Measurements from ENCODE around the gene GLS. TPM values are rescaled to one million over a fixed set of nuclear protein-coding genes. Genes with fewer than 3 reads are reported as not detected.

The GLS gene
- total RNA-seq, 1 experiment from 2014 or later = 97.4 TPM

DNA sequence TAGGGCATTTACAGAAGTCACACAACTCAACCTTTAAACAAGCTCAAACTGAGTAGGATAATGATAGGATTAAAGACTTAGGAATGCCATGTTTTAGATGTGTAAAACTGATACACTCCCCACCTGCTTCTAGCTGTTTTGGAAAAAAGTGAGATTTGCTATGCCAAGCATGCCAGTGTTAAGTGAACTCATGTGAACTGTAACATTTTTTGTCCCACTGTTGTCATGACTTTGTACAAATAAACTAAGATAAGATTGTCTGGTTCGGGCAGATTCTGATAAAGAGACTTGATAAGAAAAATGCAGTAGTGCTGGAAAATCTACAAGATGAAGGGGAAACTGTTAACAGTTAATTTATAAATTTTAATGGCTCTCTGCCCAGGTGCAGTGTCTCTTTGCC, 66.5 kb downstream of the GLS start:
- H3K27me3 ChIP-seq (ENCODE audit: insufficient read depth, low read length) = no peaks in the 10 kb centered on the region
- ChIA-PET CTCF (interaction anchor here (0.8 kb wide), 1 partner anchor 97 kb away, joined by 4 read pairs; no protein-coding TSS in a partner anchor), POLR2A (interaction anchor here (0.6 kb wide), 1 partner anchor 156 kb away, joined by 3 read pairs; no protein-coding TSS in a partner anchor), RAD21 (ENCODE audit: low non-redundant PET in 1 of 2, low total read pairs in 2 of 2, uncharacterized antibody in 2 of 2, unreplicated experiment in 2 of 2) (no interaction called here)
- H4K20me1 ChIP-seq (ENCODE audit: insufficient read depth) = no peaks in the 10 kb centered on the region
- peak; percentile 13; the same call in 1 of the 2 replicates for ATAC-seq
- no TSS peak for BruUV-seq (replicated peaks)
- H3K9ac ChIP-seq (ENCODE audit: low read length) = no peak overlapping the region; the same call in 1 of the 2 replicates
- intact Hi-C loops (cut with micrococcal nuclease) = no loop called here
- no peaks in the 10 kb centered on the region for H3K9me2 ChIP-seq (ENCODE audit: insufficient read depth)
- no peaks in the 10 kb centered on the region for H3K36me3 ChIP-seq (ENCODE audit: control insufficient read depth in 1 of 2, insufficient read depth in 2 of 2, low read length in 2 of 2)
- no peak for DNase-seq (ENCODE audit: low read depth, low spot score)
- peak overlapping the region; percentile 80 for H3K4me2 ChIP-seq (ENCODE audit: low read length)
- peak overlapping the region; percentile 59; the same call in 1 of the 2 replicates for H3K27ac ChIP-seq (ENCODE audit: low read depth, low read length)
- H2AFZ ChIP-seq (ENCODE audit: low read depth, low read length, poor library complexity, severe bottlenecking) = no peak overlapping the region
- no peak overlapping the region for H3K4me3 ChIP-seq (replicated peaks in 1 of 2; ENCODE audit: low read depth in 1 of 2, low read length in 2 of 2)
- H3K4me1 ChIP-seq (ENCODE audit: control insufficient read depth in 1 of 2, insufficient read depth in 2 of 2, low read length in 2 of 2) = peaks cover 32 to 33% of the 10 kb centered on the region in 2 experiments
- H3K9me3 ChIP-seq (ENCODE audit: control insufficient read depth in 1 of 2, insufficient read depth in 1 of 2, low read depth in 1 of 2, low read length in 2 of 2) = no peaks in the 10 kb centered on the region
- no peaks in the 10 kb centered on the region for H3K79me2 ChIP-seq (ENCODE audit: insufficient read depth, low read length)
- TF ChIP-seq, protein P1, sequence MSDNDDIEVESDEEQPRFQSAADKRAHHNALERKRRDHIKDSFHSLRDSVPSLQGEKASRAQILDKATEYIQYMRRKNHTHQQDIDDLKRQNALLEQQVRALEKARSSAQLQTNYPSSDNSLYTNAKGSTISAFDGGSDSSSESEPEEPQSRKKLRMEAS (IDR thresholded peaks at IDR 0.05) = 0 out of 2 replicates have a peak, but pooled peaks have one; percentile 1
- TF ChIP-seq POLR2A (IDR thresholded peaks at IDR 0.05; ENCODE audit: borderline replicate concordance, extremely low read depth, insufficient read depth, insufficient read length) = no peak

DNA sequence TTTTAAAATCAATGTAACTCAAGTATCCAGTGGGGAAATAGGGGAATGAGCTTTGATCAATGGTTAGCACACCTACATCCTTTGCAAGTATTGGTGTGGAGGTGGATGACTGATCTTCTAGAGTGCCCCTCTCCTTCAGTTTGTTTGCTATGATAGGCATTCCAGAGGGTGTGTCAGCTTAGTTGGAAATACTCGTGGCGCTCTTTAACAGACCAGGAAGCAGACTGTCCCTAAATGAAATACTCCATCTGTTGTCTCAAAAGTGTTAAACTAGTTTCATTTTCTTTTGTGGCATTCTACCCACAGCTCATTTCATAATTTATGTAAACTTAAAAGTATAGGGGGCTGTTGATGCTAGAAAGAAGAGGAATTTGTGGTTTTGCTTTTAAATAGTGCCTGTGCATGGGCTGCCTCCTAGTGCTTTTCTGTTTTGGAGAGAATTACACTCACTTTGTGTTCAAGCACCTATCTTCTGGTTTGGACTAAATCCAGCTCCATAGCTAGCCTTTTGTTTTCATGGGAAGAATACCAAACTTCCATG, 67.2 kb downstream of the GLS start:
- peak overlapping the region in 1 of 2 experiments; percentile 43; a peak in 3 of 4 replicates for H3K4me3 ChIP-seq (replicated peaks in 1 of 2; ENCODE audit: low read depth in 1 of 2, low read length in 2 of 2)

More for the DNA sequence above, 67.2 kb downstream of the GLS start:
- Histone ChIP-seq H3K9me2 (ENCODE audit: insufficient read depth) (no peaks in the 10 kb centered on the region), H3K9ac (ENCODE audit: low read length) (peak overlapping the region; percentile 48), H2AFZ (ENCODE audit: low read depth, low read length, poor library complexity, severe bottlenecking) (no peak overlapping the region), H3K27me3 (ENCODE audit: insufficient read depth, low read length) (no peaks in the 10 kb centered on the region), H3K27ac (ENCODE audit: low read depth, low read length) (peak overlapping the region; percentile 59; the same call in 1 of the 2 replicates), H3K4me2 (ENCODE audit: low read length) (peak overlapping the region; percentile 80), H3K36me3 (ENCODE audit: control insufficient read depth in 1 of 2, insufficient read depth in 2 of 2, low read length in 2 of 2) (no peaks in the 10 kb centered on the region), H4K20me1 (ENCODE audit: insufficient read depth) (no peaks in the 10 kb centered on the region), H3K79me2 (ENCODE audit: insufficient read depth, low read length) (no peaks in the 10 kb centered on the region), H3K9me3 (ENCODE audit: control insufficient read depth in 1 of 2, insufficient read depth in 1 of 2, low read depth in 1 of 2, low read length in 2 of 2) (no peaks in the 10 kb centered on the region), H3K4me1 (ENCODE audit: control insufficient read depth in 1 of 2, insufficient read depth in 2 of 2, low read length in 2 of 2) (peaks cover 32 to 33% of the 10 kb centered on the region in 2 experiments)
- ATAC-seq = peak; percentile 82
- ChIA-PET RAD21 (ENCODE audit: low non-redundant PET in 1 of 2, low total read pairs in 2 of 2, uncharacterized antibody in 2 of 2, unreplicated experiment in 2 of 2) (no interaction called here), CTCF (interaction anchor here (0.8 kb wide), 1 partner anchor 97 kb away, joined by 4 read pairs; no protein-coding TSS in a partner anchor), POLR2A (interaction anchor here (0.6 kb wide), 1 partner anchor 157 kb away, joined by 3 read pairs; no protein-coding TSS in a partner anchor)
- TF ChIP-seq JUND (IDR thresholded peaks at IDR 0.05) (peak; percentile 47; the same call in 1 of the 2 replicates), RAD21 (IDR thresholded peaks at IDR 0.05; ENCODE audit: low read depth) (peak; percentile 39), SRF (IDR thresholded peaks at IDR 0.05; ENCODE audit: low read depth) (no peak), CBX3 (IDR thresholded peaks at IDR 0.05; ENCODE audit: low read depth) (0 out of 2 replicates have a peak, but pooled peaks have one; percentile 30), EGR1 (IDR thresholded peaks at IDR 0.05; ENCODE audit: low read depth) (peak; percentile 37; the same call in 1 of the 2 replicates), SIN3A (IDR thresholded peaks at IDR 0.05; ENCODE audit: low read depth) (peak; percentile 34; the same call in 1 of the 2 replicates), ELF1 (IDR thresholded peaks at IDR 0.05; ENCODE audit: borderline replicate concordance, low read depth) (peak; percentile 21; the same call in 1 of the 2 replicates), SP1 (IDR thresholded peaks at IDR 0.05; ENCODE audit: low read depth) (no peak), POLR2A (IDR thresholded peaks at IDR 0.05; ENCODE audit: borderline replicate concordance, extremely low read depth, insufficient read depth, insufficient read length) (no peak)
- TF ChIP-seq, protein P2, sequence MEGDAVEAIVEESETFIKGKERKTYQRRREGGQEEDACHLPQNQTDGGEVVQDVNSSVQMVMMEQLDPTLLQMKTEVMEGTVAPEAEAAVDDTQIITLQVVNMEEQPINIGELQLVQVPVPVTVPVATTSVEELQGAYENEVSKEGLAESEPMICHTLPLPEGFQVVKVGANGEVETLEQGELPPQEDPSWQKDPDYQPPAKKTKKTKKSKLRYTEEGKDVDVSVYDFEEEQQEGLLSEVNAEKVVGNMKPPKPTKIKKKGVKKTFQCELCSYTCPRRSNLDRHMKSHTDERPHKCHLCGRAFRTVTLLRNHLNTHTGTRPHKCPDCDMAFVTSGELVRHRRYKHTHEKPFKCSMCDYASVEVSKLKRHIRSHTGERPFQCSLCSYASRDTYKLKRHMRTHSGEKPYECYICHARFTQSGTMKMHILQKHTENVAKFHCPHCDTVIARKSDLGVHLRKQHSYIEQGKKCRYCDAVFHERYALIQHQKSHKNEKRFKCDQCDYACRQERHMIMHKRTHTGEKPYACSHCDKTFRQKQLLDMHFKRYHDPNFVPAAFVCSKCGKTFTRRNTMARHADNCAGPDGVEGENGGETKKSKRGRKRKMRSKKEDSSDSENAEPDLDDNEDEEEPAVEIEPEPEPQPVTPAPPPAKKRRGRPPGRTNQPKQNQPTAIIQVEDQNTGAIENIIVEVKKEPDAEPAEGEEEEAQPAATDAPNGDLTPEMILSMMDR (IDR thresholded peaks at IDR 0.05 in 2 of 3, conservative IDR thresholded peaks at IDR 0.05 in 1 of 3; ENCODE audit: borderline replicate concordance in 1 of 3, insufficient read depth in 1 of 3, low read depth in 2 of 3, low read length in 2 of 3) = 0 out of 6 replicates have a peak, but pooled peaks have one; percentile 4 to 27 (median 11)
- TF ChIP-seq, protein P1 (IDR thresholded peaks at IDR 0.05) = peak; percentile 12; the same call in 1 of the 2 replicates
- BruUV-seq (replicated peaks) = no TSS peak
- DNase-seq (ENCODE audit: low read depth, low spot score) = peak; percentile 49
- intact Hi-C loops (cut with micrococcal nuclease) = no loop called here

Data from HCT116 (cell line).